ENCODE data around the gene NLRP13. TPM values are rescaled to one million over a fixed set of nuclear protein-coding genes. Genes with fewer than 3 reads are reported as not detected.
"Not testable (repeated sequence)": the region's sequence is repeated elsewhere in the genome, so short reads cannot be mapped to it uniquely, and the experiment has no call there.

NLRP13 gene
- polyA plus RNA-seq, 1 of the 3 experiments (the other 2 are of a cell fraction), result not detected

- TF ChIP-seq CTCF (IDR thresholded peaks at IDR 0.05), result no peak
- no peak for TF ChIP-seq TEAD4 (IDR thresholded peaks at IDR 0.05; ENCODE audit: borderline replicate concordance, insufficient read depth)
Measured at GRCh38 chr19:55956431-55956830, 24.3 kb upstream of the NLRP13 start (continued).

GRCh38 chr19:55950566-55950965, 18.4 kb upstream of the NLRP13 start:
- H3K27me3 ChIP-seq (ENCODE audit: insufficient read depth), result peaks cover 33% of the 10 kb centered on the region; the same call in 1 of the 2 replicates
- H3K9me2 ChIP-seq; H3K36me3 ChIP-seq (replicated peaks in 1 of 2; ENCODE audit: control insufficient read depth in 1 of 2, insufficient read depth in 2 of 2, low read length in 1 of 2); H3F3A ChIP-seq (replicated peaks; ENCODE audit: insufficient read depth); H3K79me2 ChIP-seq (ENCODE audit: insufficient read depth); CTCF ChIA-PET; H3K27ac ChIP-seq (ENCODE audit: low read depth in 2 of 2, low read length in 1 of 2); H3K9ac ChIP-seq; H3K4me3 ChIP-seq (ENCODE audit: low read depth in 2 of 2, low read length in 1 of 2); H4K20me1 ChIP-seq (ENCODE audit: insufficient read depth); POLR2A ChIA-PET; H2AFZ ChIP-seq (ENCODE audit: low read depth); H3K4me1 ChIP-seq (ENCODE audit: control insufficient read depth in 1 of 2, insufficient read depth in 2 of 2, low read depth in 1 of 2, low read length in 1 of 2); H3K4me2 ChIP-seq; H3K9me3 ChIP-seq; DNase-seq: not testable (repeated sequence)
- WGBS (ENCODE audit: low lambda C conversion rate), result 7% methylated on average over 16 of the region's 19 CpGs

GRCh38 chr19:55947532-55947931, 15.4 kb upstream of the NLRP13 start, which contains the start of gene NLRP8:
NLRP8 (plus strand) TSS chr19:55947832.
- H3K9me2 ChIP-seq, result no peaks in the 10 kb centered on the region
- H2AFZ ChIP-seq (ENCODE audit: low read depth), result no peak within 1 kb of the TSS
- no peak within 1 kb of the TSS for H3K4me2 ChIP-seq
- H4K20me1 ChIP-seq (ENCODE audit: insufficient read depth), result no peaks in the 10 kb centered on the region
- no peak within 1 kb of the TSS for H3K27ac ChIP-seq (ENCODE audit: low read depth in 2 of 2, low read length in 1 of 2)
- H3K9ac ChIP-seq, result no peak within 1 kb of the TSS
- 2% methylated on average over 8 of the region's 8 CpGs for WGBS (ENCODE audit: low lambda C conversion rate)
- no peaks in the 10 kb centered on the region for H3K9me3 ChIP-seq
- ChIA-PET POLR2A (no interaction called here), CTCF (no interaction called here)
- H3F3A ChIP-seq (replicated peaks; ENCODE audit: insufficient read depth), result no peaks in the 10 kb centered on the region
- H3K79me2 ChIP-seq (ENCODE audit: insufficient read depth), result no peaks in the 10 kb centered on the region
- no peak within 1 kb of the TSS for H3K4me3 ChIP-seq (ENCODE audit: low read depth in 2 of 2, low read length in 1 of 2)
- no peaks in the 10 kb centered on the region for H3K36me3 ChIP-seq (replicated peaks in 1 of 2; ENCODE audit: control insufficient read depth in 1 of 2, insufficient read depth in 2 of 2, low read length in 1 of 2)
- TF ChIP-seq NFIC (IDR thresholded peaks at IDR 0.05; ENCODE audit: borderline replicate concordance) (no peak), USF1 (IDR thresholded peaks at IDR 0.05; ENCODE audit: borderline replicate concordance, low read depth) (no peak), POLR2AphosphoS5 (IDR thresholded peaks at IDR 0.05; ENCODE audit: low read depth, low read length) (no peak), FOSL2 (IDR thresholded peaks at IDR 0.05; ENCODE audit: borderline replicate concordance, low read depth) (no peak), NRF1 (IDR thresholded peaks at IDR 0.05; ENCODE audit: low read depth, low read length) (no peak), EP300 (IDR thresholded peaks at IDR 0.05; ENCODE audit: borderline replicate concordance in 1 of 2, low read depth in 1 of 2, low read length in 1 of 2) (no peak), EZH2phosphoT487 (IDR thresholded peaks at IDR 0.05; ENCODE audit: borderline replicate concordance, low read depth) (no peak), SMC3 (IDR thresholded peaks at IDR 0.05; ENCODE audit: low read depth, low read length) (no peak), MXI1 (IDR thresholded peaks at IDR 0.05; ENCODE audit: low read depth, low read length) (no peak), CHD2 (IDR thresholded peaks at IDR 0.05; ENCODE audit: low read length, partially characterized antibody) (no peak), TCF12 (IDR thresholded peaks at IDR 0.05) (no peak)
- H3K4me1 ChIP-seq (ENCODE audit: control insufficient read depth in 1 of 2, insufficient read depth in 2 of 2, low read depth in 1 of 2, low read length in 1 of 2), result no peaks in the 10 kb centered on the region
- peaks cover 10% of the 10 kb centered on the region; the same call in 1 of the 2 replicates for H3K27me3 ChIP-seq (ENCODE audit: insufficient read depth)
- no peak for DNase-seq

Data from SK-N-SH (cell line).